Epithelial cell of esophagus (primary cell): ENCODE data around the gene TWSG1.
"Not testable (repeated sequence)": the region's sequence is repeated elsewhere in the genome, so short reads cannot be mapped to it uniquely, and the experiment has no call there.

Source experiments
- DNase-seq: peaks from one replicate; pipeline ENCODE4 v3.0.0; 2010; ENCODE audit warnings: low read depth
- H3K4me3 ChIP-seq: 2 replicates; pipeline ENCODE4 v1.5.1; 2011; ENCODE audit warnings: mild to moderate bottlenecking, low read length, control low read depth
- TF ChIP-seq, protein P1 (sequence below): IDR thresholded peaks from 2 replicates; pipeline ENCODE4 v1.5.1; 2011; ENCODE audit warnings: low read depth, mild to moderate bottlenecking, low read length, control low read depth, inconsistent platforms; ENCODE audit not compliant: insufficient read depth; ENCODE audit errors: missing control alignments

The TWSG1 gene

DNA sequence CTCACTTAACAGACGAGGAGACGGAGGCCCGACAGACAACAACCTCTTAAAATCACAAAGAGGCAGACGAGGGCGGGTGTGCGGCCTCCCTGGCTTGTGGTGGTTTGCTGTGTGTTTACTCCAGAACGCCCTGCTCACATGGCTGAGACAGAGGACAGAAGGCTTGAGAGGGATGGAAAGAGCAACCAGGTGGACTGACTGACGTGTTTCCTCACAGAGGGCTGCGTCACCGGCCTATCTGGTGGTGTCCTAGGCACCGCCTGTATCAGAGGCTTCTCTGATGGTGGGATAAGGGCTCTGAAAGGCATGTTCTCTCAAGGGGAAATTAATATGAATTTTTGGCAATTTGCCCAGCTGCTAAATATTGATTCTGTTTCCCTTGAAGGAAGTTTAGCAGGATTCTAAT, 93.7 kb downstream of the TWSG1 start:
- no peak overlapping the region for H3K4me3 ChIP-seq
- DNase-seq = no peak
- TF ChIP-seq, protein P1, sequence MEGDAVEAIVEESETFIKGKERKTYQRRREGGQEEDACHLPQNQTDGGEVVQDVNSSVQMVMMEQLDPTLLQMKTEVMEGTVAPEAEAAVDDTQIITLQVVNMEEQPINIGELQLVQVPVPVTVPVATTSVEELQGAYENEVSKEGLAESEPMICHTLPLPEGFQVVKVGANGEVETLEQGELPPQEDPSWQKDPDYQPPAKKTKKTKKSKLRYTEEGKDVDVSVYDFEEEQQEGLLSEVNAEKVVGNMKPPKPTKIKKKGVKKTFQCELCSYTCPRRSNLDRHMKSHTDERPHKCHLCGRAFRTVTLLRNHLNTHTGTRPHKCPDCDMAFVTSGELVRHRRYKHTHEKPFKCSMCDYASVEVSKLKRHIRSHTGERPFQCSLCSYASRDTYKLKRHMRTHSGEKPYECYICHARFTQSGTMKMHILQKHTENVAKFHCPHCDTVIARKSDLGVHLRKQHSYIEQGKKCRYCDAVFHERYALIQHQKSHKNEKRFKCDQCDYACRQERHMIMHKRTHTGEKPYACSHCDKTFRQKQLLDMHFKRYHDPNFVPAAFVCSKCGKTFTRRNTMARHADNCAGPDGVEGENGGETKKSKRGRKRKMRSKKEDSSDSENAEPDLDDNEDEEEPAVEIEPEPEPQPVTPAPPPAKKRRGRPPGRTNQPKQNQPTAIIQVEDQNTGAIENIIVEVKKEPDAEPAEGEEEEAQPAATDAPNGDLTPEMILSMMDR = no peak

DNA sequence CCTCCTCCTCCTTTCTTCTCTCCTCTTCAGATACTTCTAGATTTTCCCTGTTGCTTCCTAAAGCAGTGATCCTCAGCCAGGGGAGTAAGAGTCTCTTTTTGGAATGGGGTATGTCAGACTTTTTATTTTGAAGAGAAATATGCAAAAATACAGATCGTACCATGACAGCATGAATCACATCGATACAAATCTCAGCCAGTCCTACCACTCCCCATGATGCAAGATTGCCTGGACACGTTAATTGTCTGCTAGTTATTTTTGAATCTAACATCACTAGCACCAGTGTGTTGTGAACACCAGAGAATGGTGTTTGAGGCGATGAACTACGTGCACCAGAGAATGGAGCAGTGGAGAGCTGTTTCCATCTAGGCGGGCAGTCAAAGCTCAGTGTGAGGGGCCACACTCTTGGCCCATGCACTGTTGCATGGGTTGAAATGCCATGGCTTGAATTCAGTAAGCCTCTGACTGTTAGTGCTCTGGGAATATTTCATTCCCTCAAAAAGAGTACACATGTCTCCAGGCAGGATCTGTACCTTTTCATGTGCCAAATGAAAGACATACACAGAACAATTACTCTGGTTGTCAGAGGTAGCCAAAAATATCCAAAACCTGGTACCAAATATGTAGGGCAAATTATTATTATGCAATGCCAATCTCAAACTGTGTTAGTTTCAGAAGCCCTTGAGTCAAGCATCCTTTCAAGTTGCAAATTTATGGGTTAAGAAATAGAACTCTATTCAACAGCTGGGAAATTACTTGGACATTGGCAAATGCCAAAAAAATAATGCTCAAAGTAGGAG, 94.5 kb downstream of the TWSG1 start:
- TF ChIP-seq, protein P1 = no peak

DNA sequence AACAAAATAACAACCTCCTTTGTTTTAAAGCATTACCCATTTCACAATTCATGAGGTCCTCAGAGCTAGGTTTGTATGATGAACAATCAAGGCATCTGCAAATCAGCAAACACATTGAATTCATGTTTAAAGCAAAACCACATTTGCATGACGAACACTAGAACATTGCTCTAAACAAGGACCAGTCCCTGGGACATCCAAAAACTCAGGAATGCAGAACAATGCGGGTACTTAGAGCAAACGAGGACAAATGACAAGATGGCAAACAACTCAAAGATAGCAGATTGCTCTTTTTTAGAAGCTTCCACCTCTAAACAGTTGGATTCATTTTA, 95.1 kb downstream of the TWSG1 start:
- peak; percentile 20 for DNase-seq
- TF ChIP-seq, protein P1 = no peak
- H3K4me3 ChIP-seq = no peak overlapping the region

More for the DNA sequence above, 94.5 kb downstream of the TWSG1 start:
- DNase-seq = peak; percentile 82
- H3K4me3 ChIP-seq = no peak overlapping the region

DNA sequence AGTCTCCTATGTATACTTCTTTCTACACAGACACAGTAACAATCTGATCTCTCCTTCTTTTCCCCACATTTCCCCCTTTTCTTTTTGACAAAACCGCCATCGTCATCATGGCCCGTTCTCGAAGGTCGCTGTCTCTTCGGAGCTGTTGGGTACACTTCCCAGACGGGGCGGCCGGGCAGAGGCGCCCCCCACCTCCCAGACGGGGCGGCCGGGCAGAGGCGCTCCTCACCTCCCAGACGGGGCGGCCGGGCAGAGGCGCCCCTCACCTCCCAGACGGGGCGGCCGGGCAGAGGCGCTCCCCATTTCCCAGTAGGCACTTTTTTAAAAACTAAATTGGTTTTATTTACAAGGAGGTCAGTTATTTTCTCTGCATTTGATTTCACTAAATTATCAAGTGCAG, 95.7 kb downstream of the TWSG1 start:
- H3K4me3 ChIP-seq, DNase-seq: not testable (repeated sequence)

DNA sequence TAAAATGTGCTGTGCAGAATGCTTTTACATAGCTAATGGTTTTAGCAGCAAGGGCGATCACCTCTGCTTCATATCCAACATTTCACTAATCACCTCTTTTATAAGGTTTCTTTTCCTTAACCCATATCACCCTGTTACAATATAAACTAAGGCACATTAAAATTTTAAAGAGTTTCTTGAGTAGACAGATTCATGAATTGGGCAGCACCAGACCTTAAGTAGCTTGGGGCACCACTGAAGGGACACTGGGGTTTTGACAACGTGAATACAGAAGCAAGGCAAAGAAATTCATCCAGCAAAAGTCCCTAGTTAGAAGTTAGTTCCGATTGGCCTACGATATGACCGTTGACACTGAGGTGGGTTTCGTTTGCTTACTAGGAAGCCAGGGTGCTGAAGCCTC, 96.7 kb downstream of the TWSG1 start:
- DNase-seq = no peak

DNA sequence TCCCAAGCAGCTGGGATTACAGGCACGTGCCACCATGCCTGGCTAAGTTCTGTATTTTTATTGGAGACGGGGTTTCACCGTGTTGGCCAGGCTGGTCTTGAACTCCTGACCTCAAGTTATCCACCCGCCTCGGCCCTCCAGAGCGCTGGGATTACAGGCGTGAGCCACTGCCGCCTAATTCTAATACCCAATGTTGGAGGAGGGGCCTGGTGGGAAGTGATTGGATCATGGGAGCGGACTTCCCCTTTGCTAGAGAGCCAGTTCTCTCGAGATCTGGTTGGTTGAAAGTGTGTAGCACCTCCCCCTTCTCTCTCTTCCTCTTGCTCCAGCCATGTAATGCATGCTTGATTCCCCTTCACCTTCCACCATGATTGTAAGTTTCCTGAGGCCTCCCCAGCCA, 98.5 kb downstream of the TWSG1 start:
- DNase-seq, H3K4me3 ChIP-seq: not testable (repeated sequence)

More for the DNA sequence above, 96.7 kb downstream of the TWSG1 start:
- TF ChIP-seq, protein P1 = no peak
- no peak overlapping the region for H3K4me3 ChIP-seq

DNA sequence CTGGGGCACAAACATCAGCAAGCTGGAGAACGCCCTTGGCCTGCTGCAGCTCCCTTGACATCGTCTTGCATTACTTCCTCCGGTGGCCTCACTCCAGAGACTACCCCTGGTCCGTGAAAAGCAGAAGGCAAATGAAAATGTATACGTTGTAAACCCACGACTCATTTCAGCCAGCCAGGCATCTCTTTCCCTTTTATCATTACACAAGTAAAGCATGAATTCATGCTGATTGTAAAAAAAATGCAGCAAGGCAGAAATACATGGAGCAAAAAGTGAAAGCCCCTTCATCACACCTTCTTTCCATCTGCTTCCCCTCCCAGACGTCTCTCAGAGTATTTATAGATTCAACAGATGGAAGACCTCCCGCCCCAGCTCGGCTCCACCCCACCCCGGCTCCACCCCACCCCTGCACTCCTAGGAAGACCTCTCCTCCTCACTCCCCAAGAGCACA, 99.1 kb downstream of the TWSG1 start:
- H3K4me3 ChIP-seq = no peak overlapping the region
- no peak for DNase-seq
- TF ChIP-seq, protein P1 = no peak

DNA sequence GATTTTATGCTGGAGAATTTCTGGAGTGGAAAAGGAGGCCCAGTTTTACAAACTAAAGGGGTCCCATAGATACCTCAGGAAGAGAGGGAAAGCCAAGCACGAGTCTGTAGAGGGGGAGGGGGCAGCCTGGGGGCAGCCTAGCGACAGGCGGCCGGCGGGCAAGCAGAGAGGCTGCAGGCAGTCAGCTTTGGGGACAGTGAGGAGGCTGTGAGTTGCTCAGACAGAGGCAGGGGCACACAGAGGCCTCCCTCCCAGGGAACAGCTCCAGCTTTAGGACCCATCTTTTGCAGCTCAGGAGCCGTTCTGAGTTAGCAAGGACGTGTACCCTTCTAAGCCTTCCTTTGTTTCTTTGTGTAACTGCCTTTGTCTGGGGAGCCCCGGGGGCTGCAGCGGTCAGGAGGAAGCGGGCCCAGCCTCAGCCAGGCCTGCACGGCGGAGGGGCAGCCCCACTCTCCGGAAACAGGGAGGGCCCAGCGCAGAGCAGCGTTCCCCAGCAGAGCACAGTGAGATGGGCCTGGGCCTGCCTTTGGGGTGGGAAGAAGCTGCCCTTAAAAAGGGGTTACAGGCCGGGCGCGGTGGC, 99.6 kb downstream of the TWSG1 start:
- DNase-seq = no peak
- H3K4me3 ChIP-seq = no peak overlapping the region

More for the DNA sequence above, 99.6 kb downstream of the TWSG1 start:
- TF ChIP-seq, protein P1 = no peak
